Ureter (tissue), 1 donor: ENCODE measurements around the gene NKX2-4. TPM values are rescaled to one million over a fixed set of nuclear protein-coding genes. Genes with fewer than 3 reads are reported as not detected.
"Not testable (repeated sequence)": the region's sequence is repeated elsewhere in the genome, so short reads cannot be mapped to it uniquely, and the experiment has no call there.

ENCODE experiments used
- DNase-seq: peaks from one replicate; pipeline ENCODE4 v3.0.0-alpha.2; 2020; ENCODE audit warnings: low spot score
- total RNA-seq: library from RNA; stranded (reverse); gene quantifications from one replicate; pipeline ENCODE4 v1.2.4, GENCODE V29; 2023
- donor health status: DM: yes; HTN: yes; CAD: no.

Gene NKX2-4
- total RNA-seq: not detected

- DNase-seq: no peak
Measured at GRCh38 chr20:21397341-21398108, at the start of gene NKX2-4. NKX2-4 (minus strand) TSS chr20:21397526; CDS start chr20:21397399, 127 bp downstream.

- no peak for DNase-seq
Measured at GRCh38 chr20:21437816-21438215, 40.5 kb upstream of the NKX2-4 start.

GRCh38 chr20:21437248-21437647 lies 39.9 kb upstream of the NKX2-4 start:
- DNase-seq: no peak

- no peak for DNase-seq
Measured at GRCh38 chr20:21436205-21436604, 38.9 kb upstream of the NKX2-4 start.

GRCh38 chr20:21435576-21435975 lies 38.2 kb upstream of the NKX2-4 start:
- no peak for DNase-seq

- no peak for DNase-seq
Measured at GRCh38 chr20:21433329-21433890, 36.1 kb upstream of the NKX2-4 start.

- no peak for DNase-seq
Measured at GRCh38 chr20:21432911-21433310, 35.6 kb upstream of the NKX2-4 start.

- no peak for DNase-seq
Measured at GRCh38 chr20:21430020-21430419, 32.7 kb upstream of the NKX2-4 start.

- no peak for DNase-seq
Measured at GRCh38 chr20:21424846-21425245, 27.5 kb upstream of the NKX2-4 start.

- not testable (repeated sequence) for DNase-seq
Measured at GRCh38 chr20:21423712-21424111, 26.4 kb upstream of the NKX2-4 start.

- no peak for DNase-seq
Measured at GRCh38 chr20:21421601-21422236, 24.4 kb upstream of the NKX2-4 start.

- DNase-seq: not testable (repeated sequence)
Measured at GRCh38 chr20:21419147-21419546, 21.8 kb upstream of the NKX2-4 start.

- DNase-seq: not testable (repeated sequence)
Measured at GRCh38 chr20:21413996-21414395, 16.7 kb upstream of the NKX2-4 start.

- DNase-seq: no peak
Measured at GRCh38 chr20:21411725-21412124, 14.4 kb upstream of the NKX2-4 start.

- DNase-seq: no peak
Measured at GRCh38 chr20:21399005-21399475, 1.7 kb upstream of the NKX2-4 start.

- DNase-seq: no peak
Measured at GRCh38 chr20:21398109-21399004, 1.0 kb upstream of the NKX2-4 start.

- DNase-seq: no peak
Measured at GRCh38 chr20:21396599-21397340, 556 bp downstream of the NKX2-4 start.

GRCh38 chr20:21395666-21396598 lies 1.4 kb downstream of the NKX2-4 start:
- no peak for DNase-seq

- DNase-seq: no peak
Measured at GRCh38 chr20:21395051-21395665, 2.2 kb downstream of the NKX2-4 start.
